Testis (tissue), 3 donors: Measurements from ENCODE around the gene LCE1C. TPM values are rescaled to one million over a fixed set of nuclear protein-coding genes. Genes with fewer than 3 reads are reported as not detected.

ENCODE experiments used
- DNase-seq: peaks from one replicate; pipeline ENCODE4 v3.0.0-alpha.2; 2019
- H3K27ac ChIP-seq, 2 donors: fragments of 200-600 bp; sonication (generic); one replicate each; pipeline ENCODE4 v1.5.1; 2019
- H3K27me3 ChIP-seq: fragments of 200-600 bp; sonication (generic); one replicate; pipeline ENCODE4 v1.5.1; 2019
- H3K36me3 ChIP-seq: fragments of 200-600 bp; sonication (generic); one replicate; pipeline ENCODE4 v1.5.1; 2017; ENCODE audit warnings: low read depth; ENCODE audit errors: missing control alignments
- H3K4me1 ChIP-seq: fragments of 200-600 bp; sonication (generic); one replicate; pipeline ENCODE4 v1.5.1; 2019
- H3K4me3 ChIP-seq, 2 donors: fragments of 200-600 bp; sonication (generic); one replicate each; pipeline ENCODE4 v1.5.1; 2017 to 2019
- H3K9me3 ChIP-seq: fragments of 200-600 bp; sonication (generic); one replicate; pipeline ENCODE4 v1.5.1; 2017
- POLR2A ChIP-seq: fragments of 450-650 bp; IDR thresholded peaks from one replicate; pipeline ENCODE4 v1.6.1; 2017; ENCODE audit warnings: antibody characterized with exemption, mild to moderate bottlenecking, moderate library complexity
- WGBS, 2 donors: methylation state at CpG; one replicate each; pipeline ENCODE4 v1.1.5; 2018; 5-methylcytosine and 5-hydroxymethylcytosine counted together
- intact Hi-C: fragments of 100-400 bp; cut with DNase I; formaldehyde crosslinking; loops from one replicate; pipeline ENCODE4 v1.15.1; 2023; ENCODE audit warnings: low total_unique reads
- polyA plus RNA-seq: library from polyadenylated mRNA; stranded (reverse); fragments of 350-450 nt; fragmentation: Illumina TruSeq; extraction: RNeasy Lipid Tissue Mini Kit (QIAGEN cat#74804); gene quantifications from one replicate; pipeline ENCODE4 v1.2.3, GENCODE V29; 2014; ENCODE audit warnings: low read depth, low replicate concordance; ENCODE audit not compliant: insufficient read depth
- total RNA-seq, 2 donors: library from RNA; depleted of rRNA; stranded (reverse); fragments of >200 nt; gene quantifications; one replicate each; pipeline ENCODE4 v1.2.3, GENCODE V29; 2016
- TF ChIP-seq, protein P1 (sequence below), 3 experiments: fragments of 450-650 bp in 2 of 3; fragments of 200-600 bp in 1 of 3; sonication (generic) in 1 of 3; IDR thresholded peaks; one replicate each; pipeline ENCODE4 v1.5.1; 2016 to 2019; ENCODE audit warnings: antibody characterized with exemption in 3 of 3, mild to moderate bottlenecking in 2 of 3, moderate library complexity in 1 of 3

LCE1C gene
- total and polyA plus RNA-seq, 3 donors from 2014 or later: not detected

DNA sequence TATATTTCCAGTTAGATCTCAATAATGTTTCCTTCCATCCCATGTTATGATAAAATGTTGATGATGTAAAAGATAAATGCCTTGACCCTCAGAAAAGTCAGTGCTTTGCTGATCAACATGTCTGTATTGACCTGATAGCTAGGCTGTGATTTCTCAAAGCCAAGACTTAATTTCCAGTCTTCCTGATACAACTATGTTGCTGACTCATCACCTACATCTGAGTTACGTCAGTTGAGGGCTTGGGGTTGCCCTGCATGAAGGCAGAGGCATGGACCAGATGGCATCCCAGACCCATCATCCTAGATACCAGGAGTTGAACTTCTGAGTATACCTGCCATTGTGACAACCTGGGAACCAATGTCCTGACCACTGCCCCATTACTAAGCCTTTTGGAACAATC, 5.1 kb downstream of the LCE1C start:
- 68 to 79% methylated on average over 1 of the region's 1 CpG for WGBS, 2 donors

DNA sequence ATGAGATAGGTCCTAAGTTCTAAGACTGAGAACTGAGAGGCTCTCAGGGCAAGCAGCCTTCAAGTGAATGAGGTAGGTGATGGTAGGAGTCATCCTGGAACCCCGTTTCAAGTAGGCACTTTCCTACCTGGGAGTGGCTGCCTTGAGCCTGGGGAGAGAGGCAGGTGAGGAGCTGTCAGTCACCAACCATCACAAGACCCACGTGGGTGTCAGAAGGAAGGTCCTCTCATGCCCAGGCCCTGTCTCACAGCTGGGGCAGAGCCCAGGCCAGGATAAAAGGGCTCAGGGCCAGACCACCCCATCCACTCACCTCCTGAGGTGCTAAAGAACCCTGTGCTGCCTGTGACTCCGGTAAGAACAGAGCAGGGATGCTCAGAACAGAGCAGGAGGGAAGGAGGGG, 10.0 kb downstream of the LCE1C start, which contains the start of gene LCE1D:
Gene LCE1D (plus strand): TSS at position 301 of the 400 bp plus-strand sequence. CDS start 1,074 bp downstream, outside the sequence.
- Histone ChIP-seq H3K36me3 (no peaks in the 10 kb centered on the region), H3K4me1 (no peaks in the 10 kb centered on the region), H3K27me3 (no peaks in the 10 kb centered on the region), H3K27ac (no peak within 1 kb of the TSS), H3K9me3 (no peaks in the 10 kb centered on the region), H3K4me3 (no peak within 1 kb of the TSS)
- TF ChIP-seq POLR2A: no peak
- TF ChIP-seq, protein P1, sequence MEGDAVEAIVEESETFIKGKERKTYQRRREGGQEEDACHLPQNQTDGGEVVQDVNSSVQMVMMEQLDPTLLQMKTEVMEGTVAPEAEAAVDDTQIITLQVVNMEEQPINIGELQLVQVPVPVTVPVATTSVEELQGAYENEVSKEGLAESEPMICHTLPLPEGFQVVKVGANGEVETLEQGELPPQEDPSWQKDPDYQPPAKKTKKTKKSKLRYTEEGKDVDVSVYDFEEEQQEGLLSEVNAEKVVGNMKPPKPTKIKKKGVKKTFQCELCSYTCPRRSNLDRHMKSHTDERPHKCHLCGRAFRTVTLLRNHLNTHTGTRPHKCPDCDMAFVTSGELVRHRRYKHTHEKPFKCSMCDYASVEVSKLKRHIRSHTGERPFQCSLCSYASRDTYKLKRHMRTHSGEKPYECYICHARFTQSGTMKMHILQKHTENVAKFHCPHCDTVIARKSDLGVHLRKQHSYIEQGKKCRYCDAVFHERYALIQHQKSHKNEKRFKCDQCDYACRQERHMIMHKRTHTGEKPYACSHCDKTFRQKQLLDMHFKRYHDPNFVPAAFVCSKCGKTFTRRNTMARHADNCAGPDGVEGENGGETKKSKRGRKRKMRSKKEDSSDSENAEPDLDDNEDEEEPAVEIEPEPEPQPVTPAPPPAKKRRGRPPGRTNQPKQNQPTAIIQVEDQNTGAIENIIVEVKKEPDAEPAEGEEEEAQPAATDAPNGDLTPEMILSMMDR (IDR thresholded peaks at IDR 0.05): no peak
- no peak for DNase-seq
- WGBS, 2 donors: 47 to 59% methylated on average over 3 of the region's 3 CpGs
- intact Hi-C loops: no loop called here

More for the DNA sequence above, 5.1 kb downstream of the LCE1C start:
- intact Hi-C loops: no loop called here
- no peak overlapping the region for H3K4me3 ChIP-seq
- H3K36me3 ChIP-seq: no peaks in the 10 kb centered on the region
- TF ChIP-seq, protein P1 (IDR thresholded peaks at IDR 0.05): no peak
- no peak for TF ChIP-seq POLR2A
- no peaks in the 10 kb centered on the region for H3K27me3 ChIP-seq
- no peak for DNase-seq
- H3K27ac ChIP-seq: no peak overlapping the region
- no peaks in the 10 kb centered on the region for H3K9me3 ChIP-seq
- no peaks in the 10 kb centered on the region for H3K4me1 ChIP-seq

DNA sequence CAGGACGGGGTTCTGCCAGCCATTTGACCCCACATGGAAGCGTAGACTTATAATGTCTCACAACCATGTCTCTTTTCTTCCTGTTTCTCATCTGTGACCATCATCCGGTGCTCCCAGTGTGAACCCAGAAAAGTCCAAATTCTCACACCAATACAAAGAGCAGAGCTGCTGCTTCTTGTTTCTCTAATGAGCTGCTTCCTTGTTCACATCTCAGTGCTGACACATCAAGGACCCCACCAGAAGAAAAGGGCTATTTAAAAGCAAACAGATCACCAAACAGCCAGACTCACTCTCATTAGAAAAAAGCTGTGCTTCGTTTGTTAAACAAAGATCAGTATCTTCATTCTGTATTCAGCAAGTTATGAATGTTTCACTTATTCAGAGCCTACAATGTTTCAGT, 10.8 kb downstream of the LCE1C start:
- no peaks in the 10 kb centered on the region for H3K9me3 ChIP-seq
- no peaks in the 10 kb centered on the region for H3K4me1 ChIP-seq
- intact Hi-C loops: no loop called here
- H3K36me3 ChIP-seq: no peaks in the 10 kb centered on the region
- no peak overlapping the region for H3K4me3 ChIP-seq
- H3K27me3 ChIP-seq: no peaks in the 10 kb centered on the region
- H3K27ac ChIP-seq: no peak overlapping the region
- no peak for DNase-seq
- WGBS, 2 donors: 54 to 71% methylated on average over 4 of the region's 4 CpGs
- TF ChIP-seq, protein P1 (IDR thresholded peaks at IDR 0.05): no peak
- no peak for TF ChIP-seq POLR2A

DNA sequence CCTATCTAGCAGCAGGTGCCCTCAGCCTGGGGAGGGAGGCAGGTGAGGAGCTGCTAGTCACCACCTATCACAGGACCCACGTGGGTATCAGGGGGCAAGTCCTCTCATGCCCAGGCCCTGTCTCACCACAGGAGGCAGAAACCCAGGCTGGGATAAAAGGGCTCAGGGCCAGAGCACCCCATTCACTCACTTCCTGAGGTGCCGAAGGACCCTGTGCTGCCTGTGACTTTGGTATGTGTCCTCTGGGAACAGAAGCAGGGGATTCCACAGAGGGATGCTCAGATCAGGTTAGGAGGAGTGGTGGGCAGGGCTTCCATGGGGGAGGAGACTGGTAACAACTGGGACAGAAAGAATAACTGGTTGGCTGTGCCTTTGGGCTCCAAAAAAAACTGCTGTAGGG, 20.4 kb downstream of the LCE1C start, which contains the start of gene LCE1E:
Gene LCE1E (plus strand): TSS at position 181 of the 400 bp plus-strand sequence. CDS start 1,043 bp downstream, outside the sequence.
- no peaks in the 10 kb centered on the region for H3K27me3 ChIP-seq
- no peak for DNase-seq
- TF ChIP-seq POLR2A: no peak
- TF ChIP-seq, protein P1 (IDR thresholded peaks at IDR 0.05): no peak
- H3K27ac ChIP-seq: no peak within 1 kb of the TSS
- H3K4me3 ChIP-seq: no peak within 1 kb of the TSS
- H3K4me1 ChIP-seq: no peaks in the 10 kb centered on the region
- no peaks in the 10 kb centered on the region for H3K9me3 ChIP-seq
- intact Hi-C loops: no loop called here
- 38 to 67% methylated on average over 2 of the region's 2 CpGs for WGBS, 2 donors
- H3K36me3 ChIP-seq: no peaks in the 10 kb centered on the region

DNA sequence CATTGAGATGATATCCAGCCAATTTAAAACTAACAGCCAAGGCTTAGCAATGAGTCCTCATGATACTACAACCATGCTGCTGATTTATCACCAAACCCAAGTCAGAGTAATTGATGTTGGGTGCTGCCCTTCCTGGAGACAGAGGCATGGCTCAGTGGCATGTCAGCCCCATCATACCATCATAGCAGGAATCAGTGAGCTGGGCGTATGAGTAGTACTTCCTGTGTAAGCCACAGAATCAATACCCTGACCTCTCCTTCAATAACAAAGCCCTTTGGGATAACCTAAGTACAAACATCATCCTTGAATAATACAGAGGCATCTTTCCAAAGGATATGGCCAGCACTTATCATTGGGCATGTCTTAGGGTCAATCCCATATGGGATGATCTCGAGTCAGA, 23.4 kb downstream of the LCE1C start:
- 89 to 93% methylated on average over 2 of the region's 2 CpGs for WGBS, 2 donors
- H3K9me3 ChIP-seq: no peaks in the 10 kb centered on the region
- DNase-seq: no peak
- H3K4me3 ChIP-seq: no peak overlapping the region
- no peaks in the 10 kb centered on the region for H3K4me1 ChIP-seq
- no peak overlapping the region for H3K27ac ChIP-seq
- H3K36me3 ChIP-seq: no peaks in the 10 kb centered on the region
- intact Hi-C loops: no loop called here
- no peaks in the 10 kb centered on the region for H3K27me3 ChIP-seq
- TF ChIP-seq POLR2A: no peak
- TF ChIP-seq, protein P1 (IDR thresholded peaks at IDR 0.05): no peak
